Measurements from ENCODE around the gene KRT37. TPM values are rescaled to one million over a fixed set of nuclear protein-coding genes. Genes with fewer than 3 reads are reported as not detected.
"Not testable (repeated sequence)": the region's sequence is repeated elsewhere in the genome, so short reads cannot be mapped to it uniquely, and the experiment has no call there.

The KRT37 gene
- total RNA-seq, 2 experiments from 2014 or later, result not detected

DNA sequence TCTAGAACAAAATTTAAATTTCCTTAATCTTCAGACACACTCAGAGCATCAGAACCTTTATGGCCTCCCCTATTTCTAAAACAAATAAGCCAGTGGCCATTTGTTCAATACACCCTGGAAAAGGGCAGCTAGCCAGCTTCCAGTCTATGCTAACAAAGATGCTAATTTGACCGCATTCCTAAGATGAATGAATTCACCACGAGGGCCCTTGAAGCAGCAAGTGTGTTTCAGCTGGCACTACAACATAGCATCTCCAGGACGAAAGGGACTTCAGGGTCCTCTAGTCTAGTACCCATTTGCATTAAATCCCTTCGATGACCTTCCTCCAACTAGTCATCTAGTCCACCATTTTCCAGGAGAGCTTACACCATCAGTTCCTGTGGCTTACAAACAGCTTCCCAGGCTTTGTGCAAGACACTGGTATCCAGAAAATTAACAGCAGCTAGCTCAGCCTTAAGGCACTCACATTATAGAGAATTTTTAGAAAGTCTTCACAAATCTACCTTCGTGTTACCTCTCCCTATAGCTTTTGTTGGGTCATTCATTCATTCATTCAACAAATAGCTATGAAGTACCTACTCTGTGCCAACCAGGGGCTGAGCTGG, 10.9 kb downstream of the KRT37 start:
- Mint-ChIP-seq H3K36me3 (no peaks in the 10 kb centered on the region), H3K4me1 (peaks cover 3% of the 10 kb centered on the region), H3K9me3 (ENCODE audit: low read depth) (no peaks in the 10 kb centered on the region), H3K4me3 (no peak overlapping the region), H3K27ac (no peak overlapping the region), H3K27me3 (peaks cover 2% of the 10 kb centered on the region)
- CTCF ChIA-PET, result interaction anchor here (1.2 kb wide), 1 partner anchor 249 kb away, joined by 3 read pairs; no protein-coding TSS in a partner anchor
- DNase-seq (no peak), ATAC-seq (no peak)

DNA sequence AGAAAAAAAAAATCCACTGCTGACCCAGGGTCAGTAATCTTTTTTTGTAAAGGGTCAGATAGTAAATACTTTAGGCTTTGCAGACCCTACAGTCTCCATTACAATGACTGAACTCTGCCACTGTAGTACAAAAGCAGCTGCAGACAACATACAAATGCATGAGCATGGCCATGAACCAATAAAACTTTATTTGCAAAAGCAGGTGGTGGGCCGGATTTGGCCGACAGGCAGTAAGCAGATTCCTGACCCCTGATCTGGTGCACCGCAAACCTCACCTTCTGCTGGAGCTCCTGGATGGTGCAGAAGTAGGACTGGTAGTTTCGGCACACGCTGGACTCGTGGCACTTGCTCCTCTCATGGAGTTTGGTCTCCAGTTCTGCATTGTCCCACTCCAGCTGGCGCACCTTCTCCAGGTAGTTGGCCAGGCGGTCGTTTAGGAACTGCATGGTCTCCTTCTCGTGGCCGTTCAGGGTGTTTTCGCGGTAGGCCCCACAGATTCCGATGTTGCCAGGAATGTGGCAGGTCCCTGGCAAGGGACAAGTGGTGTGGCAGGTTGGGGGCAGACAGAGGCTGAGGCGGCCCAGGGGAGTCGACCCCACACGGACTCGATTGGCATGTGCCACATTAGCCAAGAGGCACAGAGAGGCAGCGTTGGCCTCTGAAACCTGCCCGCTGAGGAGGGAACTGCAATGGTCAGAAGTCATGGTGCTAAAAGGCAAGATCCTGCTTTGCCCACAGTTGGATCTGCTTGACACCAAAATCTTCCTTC, 13.1 kb downstream of the KRT37 start:
- CTCF ChIA-PET, result interaction anchor here (1.5 kb wide), 1 partner anchor 12 kb away, joined by 3 read pairs; no protein-coding TSS in a partner anchor
- ATAC-seq (no peak), DNase-seq (no peak)
- peaks cover 3% of the 10 kb centered on the region for H3K4me1 Mint-ChIP-seq
- H3K36me3 Mint-ChIP-seq, result no peaks in the 10 kb centered on the region
- H3K9me3 Mint-ChIP-seq (ENCODE audit: low read depth), result no peaks in the 10 kb centered on the region
- H3K4me3 Mint-ChIP-seq, result no peak overlapping the region
- peaks cover 2% of the 10 kb centered on the region for H3K27me3 Mint-ChIP-seq
- H3K27ac Mint-ChIP-seq, result no peak overlapping the region

DNA sequence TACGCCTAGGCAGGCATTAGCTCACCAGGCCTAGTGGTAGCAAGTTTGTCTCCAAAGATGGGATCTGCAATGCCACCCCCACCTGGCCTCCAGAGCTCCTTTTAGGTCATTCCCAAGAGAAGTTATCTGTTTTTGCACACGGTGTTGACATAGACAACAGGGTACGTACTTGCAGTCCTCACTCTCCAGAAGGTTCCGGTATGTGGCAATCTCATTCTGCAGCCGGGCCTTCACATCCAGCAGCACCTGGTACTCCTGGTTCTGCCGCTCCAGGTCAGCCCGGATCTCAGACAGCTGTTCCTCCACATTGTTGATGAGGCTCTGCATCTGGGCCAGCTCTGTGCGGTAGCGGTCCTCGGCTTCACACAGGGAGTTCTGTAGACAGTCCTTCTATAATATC, 17.2 kb downstream of the KRT37 start:
- no peaks in the 10 kb centered on the region for H3K36me3 Mint-ChIP-seq
- H3K9me3 Mint-ChIP-seq (ENCODE audit: low read depth), result no peaks in the 10 kb centered on the region
- no peak overlapping the region for H3K4me3 Mint-ChIP-seq
- peaks cover 25% of the 10 kb centered on the region for H3K4me1 Mint-ChIP-seq
- CTCF ChIA-PET, result no interaction called here
- no peak overlapping the region for H3K27ac Mint-ChIP-seq
- DNase-seq (no peak), ATAC-seq (no peak)
- H3K27me3 Mint-ChIP-seq, result peaks cover 2% of the 10 kb centered on the region

DNA sequence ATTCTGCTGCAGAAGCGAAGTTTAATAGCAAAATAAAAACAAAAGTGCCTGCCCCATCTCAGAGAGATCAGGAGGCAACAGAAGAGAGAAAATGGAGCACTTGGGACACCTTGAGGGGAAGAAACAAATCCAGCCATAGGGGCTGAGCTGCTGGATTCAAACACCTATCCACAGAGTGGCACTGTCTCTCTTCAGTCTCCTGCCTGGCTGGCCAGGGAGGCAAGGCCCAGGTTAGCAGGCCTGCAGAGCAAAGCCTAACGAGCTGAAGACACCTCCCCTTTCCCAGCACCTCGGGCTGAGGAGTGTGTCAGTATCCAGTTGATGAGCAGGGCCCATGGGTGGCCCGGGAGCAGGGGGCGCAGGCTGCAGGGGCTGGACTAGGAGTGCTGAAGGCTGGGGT, 18.2 kb downstream of the KRT37 start:
- CTCF ChIA-PET, result interaction anchor here (2.5 kb wide), 1 partner anchor 257 kb away, joined by 8 read pairs; no protein-coding TSS in a partner anchor
- H3K4me3 Mint-ChIP-seq, result no peak overlapping the region
- no peak overlapping the region for H3K27ac Mint-ChIP-seq

GRCh38 chr17:41404024-41404671, 20.2 kb downstream of the KRT37 start:
- ATAC-seq, result peak; percentile 85
- CTCF ChIA-PET, result interaction anchor here (0.9 to 2.5 kb wide), 5 partner anchors 75 to 547 kb away, joined by 3 to 8 read pairs (median 4); no protein-coding TSS in a partner anchor
- Mint-ChIP-seq H3K36me3 (no peaks in the 10 kb centered on the region), H3K27ac (peak overlapping the region; percentile 15), H3K9me3 (ENCODE audit: low read depth) (no peaks in the 10 kb centered on the region), H3K4me1 (peaks cover 27% of the 10 kb centered on the region), H3K4me3 (no peak overlapping the region), H3K27me3 (no peaks in the 10 kb centered on the region)
- peak; percentile 62 for DNase-seq

More for the DNA sequence above, 18.2 kb downstream of the KRT37 start:
- Mint-ChIP-seq H3K27me3 (no peaks in the 10 kb centered on the region), H3K36me3 (no peaks in the 10 kb centered on the region), H3K4me1 (peaks cover 27% of the 10 kb centered on the region), H3K9me3 (ENCODE audit: low read depth) (no peaks in the 10 kb centered on the region)
- DNase-seq, result no peak
- ATAC-seq, result no peak

DNA sequence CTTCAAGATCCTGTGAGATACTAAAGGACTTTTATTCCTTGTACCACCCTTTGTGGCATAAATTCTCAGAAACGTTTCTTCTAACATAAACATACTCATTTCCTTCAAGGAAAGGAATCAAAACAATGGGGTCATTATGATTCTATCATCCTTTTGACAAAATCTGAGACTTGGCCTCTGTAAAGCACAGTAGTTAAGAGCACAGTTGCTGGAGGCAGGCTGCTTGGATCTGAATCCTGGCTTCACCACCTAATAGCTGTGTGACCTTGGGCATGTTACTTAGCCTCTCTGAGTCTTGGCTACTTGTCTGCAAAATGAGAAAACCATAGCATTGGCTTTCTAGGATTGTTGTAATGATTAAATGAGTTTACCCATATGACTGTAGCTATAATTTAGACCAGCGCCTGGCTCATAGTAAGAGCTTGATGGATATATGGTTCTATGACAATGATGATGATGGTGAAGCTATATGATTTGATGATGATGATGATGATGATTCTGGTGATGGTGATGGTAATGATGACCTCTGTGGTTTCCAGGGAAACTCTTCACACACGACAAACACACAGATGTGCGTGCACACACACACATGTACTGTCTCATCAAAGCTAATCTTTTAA, 20.9 kb downstream of the KRT37 start:
- CTCF ChIA-PET, result interaction anchor here (0.8 to 2.5 kb wide), 5 partner anchors 74 to 547 kb away, joined by 3 to 8 read pairs (median 4); no protein-coding TSS in a partner anchor
- no peak for DNase-seq
- Mint-ChIP-seq H3K27ac (peak overlapping the region; percentile 13), H3K4me3 (no peak overlapping the region), H3K27me3 (no peaks in the 10 kb centered on the region), H3K36me3 (no peaks in the 10 kb centered on the region), H3K4me1 (peaks cover 24% of the 10 kb centered on the region), H3K9me3 (ENCODE audit: low read depth) (no peaks in the 10 kb centered on the region)
- ATAC-seq, result peak; percentile 40

- H3K27me3 Mint-ChIP-seq, result no peaks in the 10 kb centered on the region
- no peaks in the 10 kb centered on the region for H3K36me3 Mint-ChIP-seq
- no peak for ATAC-seq
- peaks cover 24% of the 10 kb centered on the region for H3K4me1 Mint-ChIP-seq
- H3K4me3 Mint-ChIP-seq, result no peak overlapping the region
- no peak for DNase-seq
- no peak overlapping the region for H3K27ac Mint-ChIP-seq
- CTCF ChIA-PET, result no interaction called here
- H3K9me3 Mint-ChIP-seq (ENCODE audit: low read depth), result no peaks in the 10 kb centered on the region
These were observed 22.2 kb downstream of the KRT37 start for GRCh38 chr17:41402161-41402560.

DNA sequence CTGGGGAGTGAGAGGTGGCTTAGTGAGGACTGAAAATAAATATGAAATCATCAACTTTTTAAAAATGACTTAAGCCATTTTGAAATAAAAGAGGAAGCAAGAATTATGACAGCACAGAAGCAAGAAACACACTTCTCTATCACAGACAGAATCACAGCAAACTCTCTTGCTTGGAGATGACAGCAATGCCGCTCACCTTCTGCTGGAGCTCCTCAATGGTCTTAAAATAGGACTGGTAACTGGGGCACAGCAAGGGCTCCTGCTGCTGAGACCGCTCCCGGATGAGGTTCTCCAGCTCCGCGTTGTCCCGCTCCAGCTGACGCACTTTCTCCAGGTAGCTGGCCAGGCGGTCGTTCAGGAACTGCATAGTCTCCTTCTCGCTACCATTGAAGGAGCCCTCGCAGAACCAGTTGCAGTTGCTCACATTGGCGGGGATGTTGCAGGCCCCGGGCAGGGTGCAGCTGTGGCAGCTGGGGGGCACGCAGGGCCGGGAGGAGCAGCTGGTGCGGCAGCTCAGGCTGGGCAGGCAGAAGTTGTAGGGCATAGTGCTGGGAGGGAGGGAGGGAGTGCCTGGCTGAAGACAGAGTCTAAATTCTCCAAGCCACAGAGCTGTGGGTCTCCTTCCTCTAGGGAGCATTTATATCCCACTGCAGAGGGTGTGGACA, 27.3 kb downstream of the KRT37 start, which contains the start of gene KRT31:
KRT31 (minus strand) TSS at position 613 of the 665 bp plus-strand sequence; CDS start at position 544, 69 bp downstream.
- Mint-ChIP-seq H3K9me3 (ENCODE audit: low read depth) (no peaks in the 10 kb centered on the region), H3K4me1 (peaks cover 1% of the 10 kb centered on the region), H3K36me3 (no peaks in the 10 kb centered on the region), H3K27me3 (peaks cover 5% of the 10 kb centered on the region), H3K27ac (no peak within 1 kb of the TSS), H3K4me3 (no peak within 1 kb of the TSS)
- DNase-seq (no peak), ATAC-seq (no peak)
- CTCF ChIA-PET, result no interaction called here

- CTCF ChIA-PET, result no interaction called here
- H3K9me3 Mint-ChIP-seq (ENCODE audit: low read depth), result no peaks in the 10 kb centered on the region
- no peak for DNase-seq
- no peak overlapping the region for H3K4me3 Mint-ChIP-seq
- no peak overlapping the region for H3K27ac Mint-ChIP-seq
- H3K4me1 Mint-ChIP-seq, result no peaks in the 10 kb centered on the region
- H3K27me3 Mint-ChIP-seq, result peaks cover 10% of the 10 kb centered on the region
- no peaks in the 10 kb centered on the region for H3K36me3 Mint-ChIP-seq
- no peak for ATAC-seq
These were observed 28.0 kb downstream of the KRT37 start for GRCh38 chr17:41396340-41396739.

- Mint-ChIP-seq H3K36me3 (no peaks in the 10 kb centered on the region), H3K9me3 (ENCODE audit: low read depth) (no peaks in the 10 kb centered on the region), H3K27me3 (peaks cover 15% of the 10 kb centered on the region), H3K4me3 (no peak overlapping the region), H3K4me1 (no peaks in the 10 kb centered on the region), H3K27ac (no peak overlapping the region)
- ATAC-seq (no peak), DNase-seq (no peak)
- CTCF ChIA-PET, result no interaction called here
These were observed 28.8 kb downstream of the KRT37 start for GRCh38 chr17:41395611-41396010.

- H3K27me3 Mint-ChIP-seq, result peaks cover 19% of the 10 kb centered on the region
- DNase-seq; H3K9me3 Mint-ChIP-seq (ENCODE audit: low read depth): not testable (repeated sequence)
These were observed 29.3 kb downstream of the KRT37 start for GRCh38 chr17:41395044-41395443.

GRCh38 chr17:41394254-41394996, 30.0 kb downstream of the KRT37 start:
- Mint-ChIP-seq H3K4me1 (no peaks in the 10 kb centered on the region), H3K36me3 (no peaks in the 10 kb centered on the region), H3K4me3 (no peak overlapping the region), H3K27ac (no peak overlapping the region), H3K27me3 (peaks cover 24% of the 10 kb centered on the region), H3K9me3 (ENCODE audit: low read depth) (no peaks in the 10 kb centered on the region)
- no peak for DNase-seq
- no peak for ATAC-seq
- CTCF ChIA-PET, result no interaction called here

More at GRCh38 chr17:41395044-41395443, 29.3 kb downstream of the KRT37 start:
- CTCF ChIA-PET, H3K36me3 Mint-ChIP-seq, H3K4me1 Mint-ChIP-seq, ATAC-seq, H3K27ac Mint-ChIP-seq, H3K4me3 Mint-ChIP-seq: not testable (repeated sequence)

All from activated CD8-positive, alpha-beta memory T cell treated with anti-CD3 and anti-CD28 coated beads, Interleukin-2, amount 10 ng/mL, durations not matched to agents 7 days and 5 days (primary cell).